Muscle of back (tissue), 13 donors: ENCODE measurements around the gene SOAT1. TPM values are rescaled to one million over a fixed set of nuclear protein-coding genes. Genes with fewer than 3 reads are reported as not detected.
"Not testable (repeated sequence)": the region's sequence is repeated elsewhere in the genome, so short reads cannot be mapped to it uniquely, and the experiment has no call there.

ENCODE experiments used
- DNase-seq, 3 donors: peaks; one replicate each; pipeline versions ENCODE4 v3.0.0 to v3.0.0-alpha.2; 2013
- long read RNA-seq, 9 donors: transcript quantifications; one replicate each; lab custom pipeline, GENCODE V29; 2026
- polyA plus RNA-seq, 10 donors: library from polyadenylated mRNA; unstranded; fragments of 120-200 nt; gene quantifications; one replicate each; pipeline ENCODE4 v1.2.1, GENCODE V29; 2013; ENCODE audit not compliant: insufficient read length in 10 of 10

SOAT1 gene
- 10 to 100 TPM in 5 of 10 donors, 1 to 10 TPM in 5; 7.3 to 13.6 (median 9.8) TPM for polyA plus RNA-seq
- long read RNA-seq, donor 1, full-length matches to known transcripts: 1 of 7 reads
- long read RNA-seq, donor 1, partial matches to known transcripts: 6 of 7 reads
- long read RNA-seq, donor 1, other reads (novel, unspliced or antisense): 0 of 7 reads
- long read RNA-seq, donor 2, full-length matches to known transcripts: 1 of 6 reads
- long read RNA-seq, donor 2, partial matches to known transcripts: 5 of 6 reads
- long read RNA-seq, donor 2, other reads (novel, unspliced or antisense): 0 of 6 reads
- long read RNA-seq, donor 3: 0 reads
- long read RNA-seq, donor 4, full-length matches to known transcripts: 2 of 2 reads
- long read RNA-seq, donor 4, partial matches to known transcripts: 0 of 2 reads
- long read RNA-seq, donor 4, other reads (novel, unspliced or antisense): 0 of 2 reads
- long read RNA-seq, donor 5, full-length matches to known transcripts: 2 of 2 reads
- long read RNA-seq, donor 5, partial matches to known transcripts: 0 of 2 reads
- long read RNA-seq, donor 5, other reads (novel, unspliced or antisense): 0 of 2 reads
- long read RNA-seq, donor 6, full-length matches to known transcripts: 2 of 2 reads
- long read RNA-seq, donor 6, partial matches to known transcripts: 0 of 2 reads
- long read RNA-seq, donor 6, other reads (novel, unspliced or antisense): 0 of 2 reads
- long read RNA-seq, donor 7, full-length matches to known transcripts: 1 of 1 reads
- long read RNA-seq, donor 7, partial matches to known transcripts: 0 of 1 reads
- long read RNA-seq, donor 7, other reads (novel, unspliced or antisense): 0 of 1 reads
- long read RNA-seq, donor 8: 0 reads
- long read RNA-seq, donor 9: 0 reads

DNA sequence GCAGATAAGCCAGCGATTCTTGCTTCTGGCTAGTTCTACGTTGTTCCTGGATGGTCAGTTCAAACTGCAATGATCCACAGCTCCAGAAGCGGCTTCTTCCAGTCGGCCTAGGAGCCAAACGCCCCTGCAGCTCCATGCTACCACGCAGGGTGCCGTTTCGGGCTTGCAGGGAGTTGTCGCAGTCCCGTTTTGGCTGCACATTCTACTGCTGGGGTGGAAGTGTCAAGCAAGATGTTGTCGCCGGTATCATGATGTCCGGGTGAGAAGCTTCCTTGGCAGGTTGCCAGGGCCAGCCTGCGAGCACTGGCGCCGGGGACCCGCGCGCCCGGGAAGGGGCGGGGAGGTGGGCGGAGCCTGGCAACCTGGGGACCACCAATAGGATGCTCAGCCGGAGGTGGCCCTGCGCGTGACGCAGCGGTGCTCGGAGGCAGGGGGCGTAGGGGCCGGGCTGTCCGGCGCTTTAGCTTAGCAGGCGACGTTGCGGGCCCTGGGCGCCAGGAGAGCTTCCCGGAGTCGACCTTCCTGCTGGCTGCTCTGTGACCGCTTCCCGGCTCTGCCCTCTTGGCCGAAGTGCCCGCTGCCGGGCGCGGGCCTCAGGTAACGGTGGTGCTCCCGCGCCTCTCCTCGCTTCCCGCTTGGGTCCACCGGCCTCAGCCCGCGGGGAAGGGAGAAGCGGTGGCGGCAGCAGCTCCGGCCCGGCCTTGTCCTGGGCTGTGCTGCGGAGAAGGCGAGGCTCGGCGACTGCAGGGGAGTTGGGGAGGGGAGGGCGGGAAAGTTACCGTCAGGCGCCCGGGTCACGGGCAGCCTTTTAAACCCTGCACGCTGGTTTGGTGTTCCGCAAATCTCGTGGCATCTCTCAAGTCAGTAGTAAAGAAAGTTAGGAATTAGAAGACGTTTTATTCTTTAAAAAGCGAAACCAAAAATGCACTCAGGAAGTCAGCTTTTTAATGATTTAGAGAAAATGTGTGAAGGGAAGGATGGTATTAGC, at the start of gene SOAT1:
Gene SOAT1 (plus strand): TSS at position 458 of the 988 bp plus-strand sequence. CDS start 8,888 bp downstream, outside the sequence.
- DNase-seq: peak; percentile 89 to 98 (median 95)

GRCh38 chr1:179245426-179245825, 48.2 kb upstream of the SOAT1 start:
- DNase-seq: not testable (repeated sequence)

DNA sequence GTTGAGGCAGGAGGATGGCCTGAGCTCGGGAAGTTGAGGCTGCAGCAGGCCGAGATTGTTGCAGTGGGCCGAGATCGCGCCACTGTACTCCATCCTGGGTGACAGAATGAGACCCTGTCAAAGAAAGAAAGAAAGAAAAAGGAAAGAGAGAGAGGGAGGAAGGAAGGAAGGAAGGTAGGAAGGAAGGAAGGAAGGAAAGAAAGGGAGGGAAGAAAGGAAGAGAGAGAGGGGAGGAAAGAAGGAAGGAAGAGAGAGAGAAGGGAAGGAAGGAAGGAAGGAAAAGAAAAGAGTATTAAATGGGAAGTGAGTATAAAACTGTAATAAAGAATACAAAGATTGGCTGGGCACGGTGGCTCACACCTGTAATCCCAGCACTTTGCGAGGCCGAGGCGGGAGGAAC, 45.7 kb upstream of the SOAT1 start:
- DNase-seq: no peak

GRCh38 chr1:179251675-179252074, 41.9 kb upstream of the SOAT1 start:
- DNase-seq: peak in 2 of 3 donors; percentile 12 to 18

GRCh38 chr1:179252606-179253005, 41.0 kb upstream of the SOAT1 start:
- DNase-seq: no peak

- no peak for DNase-seq
These were observed 40.2 kb upstream of the SOAT1 start for GRCh38 chr1:179253286-179253972.

DNA sequence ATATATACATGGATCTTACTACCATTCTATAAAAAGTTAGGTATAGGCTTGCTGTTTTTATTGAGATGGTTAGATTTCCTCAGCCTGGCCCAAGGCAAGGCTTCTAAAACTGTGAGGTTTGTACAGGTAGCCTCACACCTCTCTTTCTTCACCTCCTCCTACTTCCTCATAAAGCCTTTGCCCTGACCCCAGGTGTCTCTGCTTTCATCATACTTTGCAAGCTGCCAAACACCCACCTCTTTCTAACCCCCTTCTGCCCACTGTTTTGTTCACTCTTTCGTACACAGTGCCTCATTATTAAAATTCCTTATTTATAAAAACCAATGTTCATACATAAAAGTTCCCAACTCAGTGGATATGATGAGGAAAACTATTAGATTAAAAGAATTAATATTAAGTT, 31.4 kb upstream of the SOAT1 start:
- no peak for DNase-seq

- no peak for DNase-seq
These were observed 30.5 kb upstream of the SOAT1 start for GRCh38 chr1:179263121-179263520.

GRCh38 chr1:179264507-179264906, 29.1 kb upstream of the SOAT1 start:
- no peak for DNase-seq

DNA sequence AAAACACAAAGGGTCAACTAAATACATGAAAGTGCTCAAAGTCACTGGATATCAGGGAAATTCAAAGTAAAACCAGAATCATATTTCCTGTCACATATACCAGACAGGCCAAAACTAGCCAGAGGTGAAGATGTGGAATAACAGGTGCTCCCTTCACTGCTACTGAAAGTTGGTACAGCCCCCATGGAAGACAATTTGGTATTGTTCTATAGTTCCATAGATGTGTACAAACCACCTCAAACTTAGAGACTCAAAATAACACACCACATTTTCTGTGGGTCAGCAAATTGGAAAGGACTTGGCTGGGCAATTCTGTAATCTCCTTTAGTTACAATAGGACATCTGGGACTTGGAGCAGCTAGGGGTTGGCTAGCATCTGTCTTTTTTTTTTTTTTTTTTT, 24.5 kb upstream of the SOAT1 start:
- no peak for DNase-seq

DNA sequence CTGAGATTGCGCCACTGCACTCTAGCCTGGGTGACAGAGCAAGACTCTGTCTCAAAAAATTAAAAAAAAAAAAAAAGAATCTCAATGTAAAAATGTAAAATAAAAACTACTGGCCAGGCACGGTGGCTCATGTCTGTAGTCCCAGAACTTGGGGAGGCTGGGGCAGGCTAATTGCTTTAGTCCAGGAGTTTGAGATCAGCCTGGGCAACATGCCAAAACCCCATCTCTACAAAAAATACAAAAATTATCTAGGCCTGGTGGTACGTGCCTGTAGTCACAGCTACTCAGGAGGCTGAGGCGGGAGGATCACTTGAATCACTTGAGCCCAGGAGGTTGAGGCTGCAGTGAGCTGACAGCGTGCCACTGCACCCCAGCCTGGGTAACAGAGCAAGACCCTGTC, 19.2 kb upstream of the SOAT1 start:
- DNase-seq: not testable (repeated sequence)

GRCh38 chr1:179278920-179279319, 14.7 kb upstream of the SOAT1 start:
- no peak for DNase-seq

DNA sequence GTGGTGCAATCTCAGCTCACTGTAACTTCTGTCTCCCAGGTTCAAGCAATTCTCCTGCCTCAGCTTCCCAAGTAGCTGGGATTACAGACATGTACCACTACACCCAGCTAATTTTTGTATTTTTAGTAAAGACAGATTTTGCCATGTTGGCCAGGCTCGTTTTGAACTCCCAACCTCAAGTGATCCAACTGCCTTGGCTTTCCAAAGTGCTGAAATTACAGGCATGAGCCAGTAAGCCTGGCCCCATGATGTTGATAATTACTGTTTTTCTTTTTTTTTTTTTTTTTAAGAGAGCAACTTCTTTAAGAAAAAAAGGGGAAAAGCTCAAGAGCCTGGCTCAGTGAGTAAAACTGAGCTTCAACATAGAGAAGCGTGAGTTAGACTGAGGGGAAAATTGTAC, 9.6 kb upstream of the SOAT1 start:
- DNase-seq: no peak

DNA sequence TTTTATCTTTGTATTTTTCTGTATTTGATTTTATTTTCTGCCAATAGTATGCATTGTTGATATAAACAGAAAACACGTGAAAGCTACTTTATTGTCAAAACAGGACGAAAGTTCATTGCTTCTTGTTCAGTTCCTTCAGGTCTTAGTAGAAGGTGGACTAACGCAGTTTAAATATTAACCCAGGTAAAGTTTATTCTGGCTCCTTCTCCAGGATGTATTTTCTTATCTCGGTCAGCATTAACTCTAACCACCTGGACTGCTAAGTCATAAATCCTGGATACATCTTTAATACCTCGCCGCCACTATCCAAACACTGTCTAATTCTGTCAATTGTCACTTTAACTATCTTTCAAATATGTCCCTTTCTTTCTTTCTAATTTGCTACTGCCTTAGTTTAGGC, 5.7 kb upstream of the SOAT1 start:
- DNase-seq: no peak

DNA sequence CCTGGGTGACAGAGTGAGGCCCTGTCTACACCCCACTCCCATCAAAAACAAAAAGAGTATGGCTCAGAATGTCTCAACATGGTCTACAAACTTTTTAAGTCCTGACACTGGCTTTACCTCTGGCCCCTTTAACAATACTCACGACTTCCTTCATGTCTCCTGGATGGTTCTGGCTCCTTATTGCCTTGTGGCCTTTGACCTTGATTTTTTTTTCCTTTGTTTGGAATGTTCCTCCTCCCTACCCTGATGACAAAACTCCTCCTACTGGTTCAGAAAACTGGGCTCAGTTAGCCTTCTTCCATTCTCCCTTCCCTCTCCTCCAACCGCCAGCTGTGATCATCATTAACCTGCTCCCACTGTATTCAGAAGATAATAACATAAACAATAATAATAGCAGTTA, 4.6 kb upstream of the SOAT1 start:
- DNase-seq: no peak

DNA sequence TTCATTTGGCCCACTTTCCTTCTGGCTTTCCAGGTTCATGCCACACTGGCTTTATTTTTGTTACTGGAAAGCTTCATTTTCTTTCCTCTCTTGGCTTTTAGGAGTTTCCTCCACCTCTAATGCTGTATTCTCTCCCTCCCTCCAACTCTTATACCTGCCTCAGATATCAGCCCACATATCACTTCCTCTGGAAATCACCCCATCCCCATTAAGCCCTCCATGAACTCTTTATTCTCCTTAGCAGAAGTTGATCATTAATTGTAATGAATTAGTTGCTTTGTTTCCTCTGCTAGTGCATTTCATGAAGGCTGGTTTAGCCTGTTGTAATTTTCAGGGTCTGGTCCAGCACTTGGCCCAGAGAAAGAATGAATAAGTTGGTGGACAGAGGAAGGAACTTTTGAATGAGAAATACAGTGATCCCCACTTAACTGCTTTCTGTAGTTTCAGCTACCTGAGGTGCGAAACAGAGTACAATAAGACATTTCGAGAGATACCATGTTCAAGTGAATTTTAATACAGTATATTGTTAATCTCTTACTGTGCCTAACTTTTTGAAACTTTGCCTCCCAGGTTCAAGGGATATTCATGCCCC, 1.7 kb downstream of the SOAT1 start:
- no peak for DNase-seq

- no peak for DNase-seq
These were observed 2.9 kb downstream of the SOAT1 start for GRCh38 chr1:179296356-179297104.

DNA sequence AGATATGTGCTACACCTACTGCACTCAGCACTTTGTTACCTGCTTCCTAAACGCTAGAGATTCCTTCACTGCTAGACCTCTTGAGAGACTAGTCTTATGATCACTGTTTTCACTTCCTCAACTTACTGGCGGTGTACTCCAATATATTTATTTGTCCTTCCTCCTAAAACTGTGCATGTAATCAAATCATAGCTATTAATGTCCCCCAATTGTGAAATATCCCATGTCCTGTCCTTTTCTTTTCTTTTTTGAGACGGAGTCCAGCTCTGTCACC, 3.4 kb downstream of the SOAT1 start:
- no peak for DNase-seq

DNA sequence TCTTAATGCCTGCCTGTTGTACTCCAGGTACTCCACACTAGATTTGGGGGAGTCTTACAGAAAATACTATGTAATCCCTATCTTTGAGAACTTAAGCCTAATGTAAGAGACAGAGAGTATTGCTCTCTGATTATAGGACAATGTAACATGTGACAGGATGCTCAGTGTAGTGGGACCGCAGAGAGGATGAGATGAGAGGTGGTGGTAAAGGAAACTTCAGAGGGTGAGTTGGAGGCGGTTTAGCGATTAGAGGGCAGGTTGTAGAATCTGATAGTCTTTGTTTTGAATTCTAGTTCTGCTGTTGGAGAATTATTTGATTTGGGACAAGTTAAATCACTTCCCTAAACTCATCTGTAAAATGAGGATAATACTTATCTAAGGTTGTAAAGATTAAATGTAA, 5.4 kb downstream of the SOAT1 start:
- no peak for DNase-seq

DNA sequence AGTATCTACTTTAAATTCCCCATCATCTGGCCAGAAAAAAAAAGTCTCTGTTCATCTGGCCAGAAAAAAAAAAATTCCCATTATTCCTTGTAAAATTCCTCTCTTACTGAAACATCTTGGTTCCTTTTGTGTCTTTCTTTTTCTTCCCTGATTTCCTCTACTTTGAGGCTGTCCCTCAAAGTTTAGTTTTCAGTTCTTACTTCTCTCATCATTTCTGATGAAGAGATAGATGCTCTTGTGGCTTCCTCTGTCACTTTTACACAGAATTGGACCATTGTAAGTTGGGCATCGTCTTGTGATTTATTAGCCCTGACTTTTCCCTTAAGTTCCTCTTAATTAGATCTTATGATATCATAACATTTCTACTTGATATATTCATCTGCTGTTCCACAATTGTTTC, 6.5 kb downstream of the SOAT1 start:
- DNase-seq: no peak
